Neutrophil (primary cell): ENCODE results near the gene PPME1.

Experiments used
- H3K27ac ChIP-seq: fragments of 200-600 bp; sonication (generic); 2 replicates; pipeline ENCODE4 v1.5.1; 2016; ENCODE audit warnings: mild to moderate bottlenecking, moderate library complexity
- H3K27me3 ChIP-seq: fragments of 200-600 bp; sonication (generic); 2 replicates; pipeline ENCODE4 v1.6.0; 2016; ENCODE audit warnings: mild to moderate bottlenecking
- H3K36me3 ChIP-seq: fragments of 200-600 bp; sonication (generic); 2 replicates; pipeline ENCODE4 v1.5.1; 2017
- H3K4me1 ChIP-seq, 2 experiments: fragments of 200-600 bp in 1 of 2; sonication (generic) in 1 of 2; 1 replicate in 1 of 2; 2 replicates in 1 of 2; pipeline versions ENCODE4 v1.5.1 to v1.6.1; 2013 to 2016; ENCODE audit warnings: low read depth in 1 of 2, low read length in 1 of 2, mild to moderate bottlenecking in 1 of 2, moderate library complexity in 1 of 2; ENCODE audit not compliant: control insufficient read depth in 1 of 2, insufficient read depth in 1 of 2
- H3K4me3 ChIP-seq, 2 experiments: fragments of 200-600 bp in 1 of 2; sonication (generic) in 1 of 2; 1 replicate in 1 of 2; 2 replicates in 1 of 2; pipeline ENCODE4 v1.5.1; 2013 to 2016; ENCODE audit warnings: low read depth in 1 of 2, low read length in 1 of 2, mild to moderate bottlenecking in 1 of 2, moderate library complexity in 1 of 2
- H3K9me3 ChIP-seq: fragments of 200-600 bp; sonication (generic); 2 replicates; pipeline ENCODE4 v1.5.1; 2016
- TF ChIP-seq, protein P1 (sequence below): fragments of 200-600 bp; sonication (generic); IDR thresholded peaks from 2 replicates; pipeline ENCODE4 v1.5.1; 2016; ENCODE audit warnings: antibody characterized with exemption

PPME1 gene

GRCh38 chr11:74147199-74147929 lies 23.7 kb upstream of the PPME1 start:
- no peak overlapping the region for H3K27ac ChIP-seq
- H3K27me3 ChIP-seq: no peaks in the 10 kb centered on the region
- H3K36me3 ChIP-seq: no peaks in the 10 kb centered on the region
- H3K4me3 ChIP-seq: no peak overlapping the region
- no peaks in the 10 kb centered on the region for H3K9me3 ChIP-seq
- TF ChIP-seq, protein P1, sequence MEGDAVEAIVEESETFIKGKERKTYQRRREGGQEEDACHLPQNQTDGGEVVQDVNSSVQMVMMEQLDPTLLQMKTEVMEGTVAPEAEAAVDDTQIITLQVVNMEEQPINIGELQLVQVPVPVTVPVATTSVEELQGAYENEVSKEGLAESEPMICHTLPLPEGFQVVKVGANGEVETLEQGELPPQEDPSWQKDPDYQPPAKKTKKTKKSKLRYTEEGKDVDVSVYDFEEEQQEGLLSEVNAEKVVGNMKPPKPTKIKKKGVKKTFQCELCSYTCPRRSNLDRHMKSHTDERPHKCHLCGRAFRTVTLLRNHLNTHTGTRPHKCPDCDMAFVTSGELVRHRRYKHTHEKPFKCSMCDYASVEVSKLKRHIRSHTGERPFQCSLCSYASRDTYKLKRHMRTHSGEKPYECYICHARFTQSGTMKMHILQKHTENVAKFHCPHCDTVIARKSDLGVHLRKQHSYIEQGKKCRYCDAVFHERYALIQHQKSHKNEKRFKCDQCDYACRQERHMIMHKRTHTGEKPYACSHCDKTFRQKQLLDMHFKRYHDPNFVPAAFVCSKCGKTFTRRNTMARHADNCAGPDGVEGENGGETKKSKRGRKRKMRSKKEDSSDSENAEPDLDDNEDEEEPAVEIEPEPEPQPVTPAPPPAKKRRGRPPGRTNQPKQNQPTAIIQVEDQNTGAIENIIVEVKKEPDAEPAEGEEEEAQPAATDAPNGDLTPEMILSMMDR: no peak
- no peaks in the 10 kb centered on the region for H3K4me1 ChIP-seq

DNA sequence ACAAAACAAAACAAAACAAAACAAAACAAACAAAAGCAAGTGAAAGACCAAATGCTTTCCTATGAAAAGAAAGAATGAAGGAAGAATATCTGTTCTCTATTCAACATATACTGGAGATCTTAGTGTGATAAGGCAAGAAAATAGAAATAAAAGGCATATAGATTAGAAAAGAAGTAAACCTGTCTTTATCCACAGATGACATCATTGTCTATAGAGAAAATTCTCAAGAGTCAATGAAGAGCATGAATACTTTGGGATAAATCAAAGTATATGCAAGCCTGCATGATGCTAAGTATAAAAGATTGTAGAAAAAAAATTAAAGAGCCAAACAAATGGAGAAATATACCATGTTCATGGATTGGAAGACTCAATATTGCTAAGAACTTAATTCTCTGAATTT lies 17.9 kb upstream of the PPME1 start:
- H3K4me1 ChIP-seq: no peaks in the 10 kb centered on the region
- H3K36me3 ChIP-seq: peaks cover 6% of the 10 kb centered on the region
- no peaks in the 10 kb centered on the region for H3K27me3 ChIP-seq
- no peak overlapping the region for H3K27ac ChIP-seq
- no peak overlapping the region for H3K4me3 ChIP-seq
- TF ChIP-seq, protein P1: no peak
- no peaks in the 10 kb centered on the region for H3K9me3 ChIP-seq

GRCh38 chr11:74154620-74155281 lies 16.3 kb upstream of the PPME1 start:
- Histone ChIP-seq H3K4me1 (no peaks in the 10 kb centered on the region), H3K36me3 (peaks cover 14% of the 10 kb centered on the region), H3K4me3 (no peak overlapping the region), H3K27ac (no peak overlapping the region), H3K27me3 (no peaks in the 10 kb centered on the region), H3K9me3 (no peaks in the 10 kb centered on the region)
- TF ChIP-seq, protein P1: no peak

DNA sequence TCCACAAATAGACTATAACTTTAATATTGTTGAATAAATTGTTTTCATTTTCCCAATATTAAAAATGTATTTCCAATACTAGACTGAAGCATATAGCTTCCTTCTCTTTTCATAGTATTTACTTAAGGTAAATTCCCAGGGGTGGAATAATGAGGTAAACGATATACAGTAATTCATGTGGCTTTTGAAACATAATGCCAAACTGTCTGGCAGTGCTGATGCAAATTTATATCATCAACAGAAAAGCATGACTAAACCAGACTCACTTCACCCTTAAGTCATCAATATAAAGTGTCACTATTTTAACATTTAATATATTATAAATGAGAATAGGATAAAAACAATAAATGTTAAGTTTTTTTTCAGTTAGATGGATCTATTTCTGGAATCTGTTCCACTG lies 13.9 kb upstream of the PPME1 start:
- TF ChIP-seq, protein P1: no peak
- Histone ChIP-seq H3K27ac (no peak overlapping the region), H3K9me3 (no peaks in the 10 kb centered on the region), H3K4me3 (no peak overlapping the region), H3K27me3 (no peaks in the 10 kb centered on the region), H3K4me1 (no peaks in the 10 kb centered on the region), H3K36me3 (peaks cover 18% of the 10 kb centered on the region)

DNA sequence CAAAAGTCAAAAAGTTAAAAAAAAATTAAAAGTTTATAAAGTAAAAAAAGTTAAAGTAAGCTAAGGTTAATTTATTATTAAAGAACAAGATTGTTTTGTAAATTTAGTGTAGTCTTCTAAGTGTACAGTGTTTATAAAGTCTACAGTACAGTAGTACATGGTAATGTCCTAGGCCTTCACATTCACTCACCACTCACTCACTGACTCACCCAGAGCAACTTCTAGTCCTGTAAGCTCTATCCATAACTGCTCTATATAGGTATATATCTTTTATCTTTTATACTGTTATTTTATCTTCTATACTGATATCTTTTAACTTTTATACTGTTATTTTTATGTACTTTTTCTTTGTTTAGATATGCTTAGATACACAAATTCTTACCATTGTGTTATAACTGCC lies 11.4 kb upstream of the PPME1 start:
- H3K27me3 ChIP-seq: no peaks in the 10 kb centered on the region
- no peak overlapping the region for H3K4me3 ChIP-seq
- no peaks in the 10 kb centered on the region for H3K4me1 ChIP-seq
- no peaks in the 10 kb centered on the region for H3K9me3 ChIP-seq
- peaks cover 35% of the 10 kb centered on the region for H3K36me3 ChIP-seq
- no peak overlapping the region for H3K27ac ChIP-seq
- TF ChIP-seq, protein P1: no peak
